SU-DHL-6 (cell line): ENCODE data around the gene RANBP1.

ENCODE experiments used
- H2AFZ ChIP-seq: fragments of 200-600 bp; sonication (generic); 2 replicates; pipeline ENCODE4 v1.6.1; 2014; ENCODE audit warnings: low read depth, mild to moderate bottlenecking, moderate library complexity, mixed read lengths, antibody characterized with exemption, low read length; ENCODE audit not compliant: severe bottlenecking
- H3F3A ChIP-seq: fragments of 200-600 bp; shearing (Covaris generic); 2 replicates; pipeline ENCODE4 v1.6.0; 2016; ENCODE audit warnings: antibody characterized with exemption, mild to moderate bottlenecking; ENCODE audit not compliant: insufficient read depth
- H3K27ac ChIP-seq: fragments of 200-600 bp; sonication (generic); 2 replicates; pipeline ENCODE4 v1.5.1; 2016; ENCODE audit warnings: low read depth, mild to moderate bottlenecking, low read length, moderate library complexity, mixed read lengths
- H3K27me3 ChIP-seq: fragments of 200-600 bp; sonication (generic), shearing (Covaris generic); 2 replicates; pipeline ENCODE4 v1.6.0; 2014; ENCODE audit warnings: mild to moderate bottlenecking, low read length
- H3K36me3 ChIP-seq: fragments of 200-600 bp; sonication (generic); 2 replicates; pipeline ENCODE4 v1.6.1; 2014; ENCODE audit warnings: mild to moderate bottlenecking, low read length, mixed read lengths
- H3K4me2 ChIP-seq: fragments of 300-600, 200-600 bp; shearing (Covaris generic), sonication (generic); 2 replicates; pipeline ENCODE4 v1.6.0; 2014; ENCODE audit warnings: low read length, low read depth, mild to moderate bottlenecking; ENCODE audit not compliant: poor library complexity, severe bottlenecking
- H3K4me3 ChIP-seq: fragments of 200-600 bp; sonication (generic); 2 replicates; pipeline ENCODE4 v1.5.1; 2014; ENCODE audit warnings: antibody characterized with exemption, low read length, mild to moderate bottlenecking, mixed read lengths; ENCODE audit not compliant: insufficient read depth, poor library complexity, severe bottlenecking
- H3K79me2 ChIP-seq: fragments of 200-600 bp; sonication (generic); 2 replicates; pipeline ENCODE4 v1.6.1; 2014; ENCODE audit warnings: mild to moderate bottlenecking, low read length, moderate library complexity; ENCODE audit not compliant: insufficient read depth
- H3K9ac ChIP-seq: fragments of 200-600 bp; sonication (generic); 2 replicates; pipeline ENCODE4 v1.7.0; 2014; ENCODE audit warnings: mild to moderate bottlenecking, low read length
- H3K9me2 ChIP-seq: fragments of 200-600 bp; sonication (generic); replicated peaks from 2 replicates; pipeline ENCODE4 v1.6.1; 2014; ENCODE audit warnings: low read length; ENCODE audit not compliant: insufficient read depth
- H3K9me3 ChIP-seq: fragments of 200-600 bp; sonication (generic); 2 replicates; pipeline ENCODE4 v1.6.1; 2014; ENCODE audit warnings: low read length, mixed read lengths; ENCODE audit not compliant: insufficient read depth
- H4K20me1 ChIP-seq: fragments of 200-600 bp; sonication (generic); 2 replicates; pipeline ENCODE4 v1.6.1; 2014; ENCODE audit warnings: low read depth, mild to moderate bottlenecking, antibody characterized with exemption, low read length, moderate library complexity, mixed read lengths
- CTCF ChIP-seq: fragments of 200-600 bp; sonication (generic); IDR thresholded peaks from one replicate; pipeline ENCODE4 v1.5.1; 2017; ENCODE audit warnings: antibody characterized with exemption, mild to moderate bottlenecking, low read length, moderate library complexity; ENCODE audit not compliant: insufficient read depth, poor library complexity, severe bottlenecking
- EZH2phosphoT487 ChIP-seq: fragments of 200-600 bp; sonication (generic), shearing (Covaris generic); conservative IDR thresholded peaks from 2 replicates; pipeline ENCODE4 v1.6.1; 2018; ENCODE audit warnings: mild to moderate bottlenecking, antibody characterized with exemption, low read length, moderate library complexity, mixed read lengths

The RANBP1 gene

GRCh38 chr22:20087319-20088262, 28.3 kb upstream of the RANBP1 start:
- H3K4me3 ChIP-seq = no peak overlapping the region
- no peaks in the 10 kb centered on the region for H3F3A ChIP-seq
- H3K9me3 ChIP-seq = no peaks in the 10 kb centered on the region
- no peak for TF ChIP-seq EZH2phosphoT487
- TF ChIP-seq CTCF = no peak
- no peaks in the 10 kb centered on the region for H3K36me3 ChIP-seq
- H3K27ac ChIP-seq = no peak overlapping the region
- no peaks in the 10 kb centered on the region for H3K9me2 ChIP-seq
- H3K79me2 ChIP-seq = peaks cover 35% of the 10 kb centered on the region
- H3K9ac ChIP-seq = no peak overlapping the region
- no peaks in the 10 kb centered on the region for H4K20me1 ChIP-seq
- H3K4me2 ChIP-seq = no peak overlapping the region
- H3K27me3 ChIP-seq = no peaks in the 10 kb centered on the region
- H2AFZ ChIP-seq = no peak overlapping the region

- no peaks in the 10 kb centered on the region for H3F3A ChIP-seq
- no peak overlapping the region for H3K27ac ChIP-seq
- H4K20me1 ChIP-seq = no peaks in the 10 kb centered on the region
- no peak overlapping the region for H2AFZ ChIP-seq
- peaks cover 28% of the 10 kb centered on the region for H3K79me2 ChIP-seq
- H3K9me2 ChIP-seq = no peaks in the 10 kb centered on the region
- H3K27me3 ChIP-seq = no peaks in the 10 kb centered on the region
- TF ChIP-seq CTCF = no peak
- no peak for TF ChIP-seq EZH2phosphoT487
- H3K9ac ChIP-seq = no peak overlapping the region
- H3K4me2 ChIP-seq = no peak overlapping the region
- H3K36me3 ChIP-seq = no peaks in the 10 kb centered on the region
- H3K9me3 ChIP-seq = no peaks in the 10 kb centered on the region
- no peak overlapping the region for H3K4me3 ChIP-seq
Measured at GRCh38 chr22:20088263-20088648, 27.6 kb upstream of the RANBP1 start.

- H3K36me3 ChIP-seq = no peaks in the 10 kb centered on the region
- no peaks in the 10 kb centered on the region for H3F3A ChIP-seq
- H3K9me3 ChIP-seq = no peaks in the 10 kb centered on the region
- H2AFZ ChIP-seq = no peak overlapping the region
- no peaks in the 10 kb centered on the region for H3K27me3 ChIP-seq
- H3K4me3 ChIP-seq = no peak overlapping the region
- no peak overlapping the region for H3K9ac ChIP-seq
- peaks cover 17% of the 10 kb centered on the region for H3K79me2 ChIP-seq
- H3K4me2 ChIP-seq = no peak overlapping the region
- TF ChIP-seq CTCF (no peak), EZH2phosphoT487 (no peak)
- H3K9me2 ChIP-seq = no peaks in the 10 kb centered on the region
- no peaks in the 10 kb centered on the region for H4K20me1 ChIP-seq
- H3K27ac ChIP-seq = no peak overlapping the region
Measured at GRCh38 chr22:20089226-20089976, 26.5 kb upstream of the RANBP1 start.
